ENCODE data around the gene AGBL4. TPM values are rescaled to one million over a fixed set of nuclear protein-coding genes. Genes with fewer than 3 reads are reported as not detected.

The AGBL4 gene
- total RNA-seq, 1 experiment from 2014 or later, result not detected

GRCh38 chr1:48988633-48989197 lies 1035.0 kb downstream of the AGBL4 start:
- BruUV-seq (replicated peaks), result no TSS peak
- DNase-seq (ENCODE audit: low read depth, low spot score), result no peak
- no peaks in the 10 kb centered on the region for H3K9me2 ChIP-seq (ENCODE audit: insufficient read depth)
- H3K9ac ChIP-seq (ENCODE audit: low read length), result no peak overlapping the region
- H3K36me3 ChIP-seq (ENCODE audit: control insufficient read depth in 1 of 2, insufficient read depth in 2 of 2, low read length in 2 of 2), result no peaks in the 10 kb centered on the region
- TF ChIP-seq EGR1 (IDR thresholded peaks at IDR 0.05; ENCODE audit: low read depth), result no peak
- no peak for TF ChIP-seq EZH2phosphoT487 (IDR thresholded peaks at IDR 0.05; ENCODE audit: borderline replicate concordance)
- no peak for TF ChIP-seq CBX3 (IDR thresholded peaks at IDR 0.05; ENCODE audit: low read depth)
- TF ChIP-seq ZFX (IDR thresholded peaks at IDR 0.05), result no peak
- TF ChIP-seq ELF1 (IDR thresholded peaks at IDR 0.05; ENCODE audit: borderline replicate concordance, low read depth), result no peak
- TF ChIP-seq TCF7L2 (IDR thresholded peaks at IDR 0.05; ENCODE audit: borderline replicate concordance, extremely low read depth, insufficient read depth, insufficient read length), result no peak
- TF ChIP-seq SP1 (IDR thresholded peaks at IDR 0.05; ENCODE audit: low read depth), result no peak
- TF ChIP-seq, protein P1, sequence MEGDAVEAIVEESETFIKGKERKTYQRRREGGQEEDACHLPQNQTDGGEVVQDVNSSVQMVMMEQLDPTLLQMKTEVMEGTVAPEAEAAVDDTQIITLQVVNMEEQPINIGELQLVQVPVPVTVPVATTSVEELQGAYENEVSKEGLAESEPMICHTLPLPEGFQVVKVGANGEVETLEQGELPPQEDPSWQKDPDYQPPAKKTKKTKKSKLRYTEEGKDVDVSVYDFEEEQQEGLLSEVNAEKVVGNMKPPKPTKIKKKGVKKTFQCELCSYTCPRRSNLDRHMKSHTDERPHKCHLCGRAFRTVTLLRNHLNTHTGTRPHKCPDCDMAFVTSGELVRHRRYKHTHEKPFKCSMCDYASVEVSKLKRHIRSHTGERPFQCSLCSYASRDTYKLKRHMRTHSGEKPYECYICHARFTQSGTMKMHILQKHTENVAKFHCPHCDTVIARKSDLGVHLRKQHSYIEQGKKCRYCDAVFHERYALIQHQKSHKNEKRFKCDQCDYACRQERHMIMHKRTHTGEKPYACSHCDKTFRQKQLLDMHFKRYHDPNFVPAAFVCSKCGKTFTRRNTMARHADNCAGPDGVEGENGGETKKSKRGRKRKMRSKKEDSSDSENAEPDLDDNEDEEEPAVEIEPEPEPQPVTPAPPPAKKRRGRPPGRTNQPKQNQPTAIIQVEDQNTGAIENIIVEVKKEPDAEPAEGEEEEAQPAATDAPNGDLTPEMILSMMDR (IDR thresholded peaks at IDR 0.05 in 2 of 3, conservative IDR thresholded peaks at IDR 0.05 in 1 of 3; ENCODE audit: borderline replicate concordance in 1 of 3, insufficient read depth in 1 of 3, low read depth in 2 of 3, low read length in 2 of 3), result no peak
- TF ChIP-seq JUND (IDR thresholded peaks at IDR 0.05), result no peak
- TF ChIP-seq ZNF274 (IDR thresholded peaks at IDR 0.05; ENCODE audit: low read depth, low read length), result no peak
- TF ChIP-seq EZH2 (IDR thresholded peaks at IDR 0.05), result no peak
- TF ChIP-seq POLR2A (IDR thresholded peaks at IDR 0.05; ENCODE audit: borderline replicate concordance, extremely low read depth, insufficient read depth, insufficient read length), result no peak
- ATAC-seq, result no peak
- RAD21 ChIA-PET (ENCODE audit: low non-redundant PET in 1 of 2, low total read pairs in 2 of 2, uncharacterized antibody in 2 of 2, unreplicated experiment in 2 of 2), result no interaction called here
- H2AFZ ChIP-seq (ENCODE audit: low read depth, low read length, poor library complexity, severe bottlenecking), result no peak overlapping the region
- no peaks in the 10 kb centered on the region for H3K79me2 ChIP-seq (ENCODE audit: insufficient read depth, low read length)
- H3K9me3 ChIP-seq (ENCODE audit: control insufficient read depth in 1 of 2, insufficient read depth in 1 of 2, low read depth in 1 of 2, low read length in 2 of 2), result no peaks in the 10 kb centered on the region; a peak in 1 of 4 replicates
- H3K27ac ChIP-seq (ENCODE audit: low read depth, low read length), result no peak overlapping the region
- POLR2A ChIA-PET, result no interaction called here
- no peaks in the 10 kb centered on the region for H3K27me3 ChIP-seq (ENCODE audit: insufficient read depth, low read length)
- CTCF ChIA-PET, result no interaction called here
- no peak overlapping the region for H3K4me3 ChIP-seq (replicated peaks in 1 of 2; ENCODE audit: low read depth in 1 of 2, low read length in 2 of 2)
- no peaks in the 10 kb centered on the region for H3K4me1 ChIP-seq (ENCODE audit: control insufficient read depth in 1 of 2, insufficient read depth in 2 of 2, low read length in 2 of 2)
- H3K4me2 ChIP-seq (ENCODE audit: low read length), result no peak overlapping the region
- no peaks in the 10 kb centered on the region for H4K20me1 ChIP-seq (ENCODE audit: insufficient read depth)
- intact Hi-C loops (cut with micrococcal nuclease), result no loop called here

Data from HCT116 (cell line).